Right kidney (tissue), 9 donors: ENCODE results near the gene LDLRAD2.
"Not testable (repeated sequence)": the region's sequence is repeated elsewhere in the genome, so short reads cannot be mapped to it uniquely, and the experiment has no call there.

Experiments used
- DNase-seq: peaks from one replicate; pipeline ENCODE4 v3.0.0-alpha.2; 2016
- long read RNA-seq, 8 donors: transcript quantifications; one replicate each; lab custom pipeline, GENCODE V29; 2026

Gene LDLRAD2, protein sequence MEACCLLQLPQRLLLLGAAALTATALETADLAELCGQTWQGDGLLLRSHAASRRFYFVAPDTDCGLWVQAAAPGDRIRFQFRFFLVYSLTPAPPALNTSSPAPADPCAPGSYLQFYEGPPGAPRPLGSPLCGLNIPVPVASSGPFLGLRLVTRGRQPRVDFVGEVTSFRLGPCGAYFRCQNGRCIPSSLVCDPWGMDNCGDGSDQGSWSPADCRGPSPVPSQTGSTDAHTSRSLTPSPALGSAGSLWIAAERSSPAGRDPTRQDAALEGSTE
- long read RNA-seq, donor 1, partial matches to known transcripts: 5 of 5 reads
- long read RNA-seq, donor 1, other reads (novel, unspliced or antisense): 0 of 5 reads
- long read RNA-seq, donor 2: 0 reads
- long read RNA-seq, donor 3, partial matches to known transcripts: 16 of 16 reads
- long read RNA-seq, donor 3, other reads (novel, unspliced or antisense): 0 of 16 reads
- long read RNA-seq, donor 4, partial matches to known transcripts: 65 of 65 reads
- long read RNA-seq, donor 4, other reads (novel, unspliced or antisense): 0 of 65 reads
- long read RNA-seq, donor 5, partial matches to known transcripts: 6 of 6 reads
- long read RNA-seq, donor 5, other reads (novel, unspliced or antisense): 0 of 6 reads
- long read RNA-seq, donor 6: 0 reads
- long read RNA-seq, donor 7: 0 reads
- long read RNA-seq, donor 8, partial matches to known transcripts: 12 of 12 reads
- long read RNA-seq, donor 8, other reads (novel, unspliced or antisense): 0 of 12 reads

- DNase-seq: no peak
These were observed at the start of gene LDLRAD2 for GRCh38 chr1:21811875-21812305. TSS of gene LDLRAD2 (plus strand) at chr1:21812265. CDS start at chr1:21812452, 187 bp downstream.

DNA sequence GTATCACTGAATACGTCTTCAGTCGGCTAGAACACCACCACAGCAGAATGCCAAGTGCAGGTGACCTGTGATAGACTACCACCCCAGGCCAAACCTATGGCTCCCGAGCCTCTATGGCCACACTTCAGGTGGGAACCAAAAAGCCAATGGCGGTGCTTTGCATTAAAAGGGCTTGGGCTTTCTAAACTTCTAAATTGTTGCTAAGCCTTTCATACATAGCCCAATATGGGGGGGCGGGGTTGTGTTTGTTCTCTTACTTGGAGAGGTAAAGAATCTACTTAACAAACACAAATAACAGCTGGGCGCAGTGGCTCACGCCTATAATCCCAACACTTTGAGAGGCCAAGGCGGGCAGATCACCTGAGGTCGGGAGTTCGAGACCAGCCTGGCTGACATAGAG is 48.8 kb upstream of the LDLRAD2 start:
- DNase-seq: no peak

DNA sequence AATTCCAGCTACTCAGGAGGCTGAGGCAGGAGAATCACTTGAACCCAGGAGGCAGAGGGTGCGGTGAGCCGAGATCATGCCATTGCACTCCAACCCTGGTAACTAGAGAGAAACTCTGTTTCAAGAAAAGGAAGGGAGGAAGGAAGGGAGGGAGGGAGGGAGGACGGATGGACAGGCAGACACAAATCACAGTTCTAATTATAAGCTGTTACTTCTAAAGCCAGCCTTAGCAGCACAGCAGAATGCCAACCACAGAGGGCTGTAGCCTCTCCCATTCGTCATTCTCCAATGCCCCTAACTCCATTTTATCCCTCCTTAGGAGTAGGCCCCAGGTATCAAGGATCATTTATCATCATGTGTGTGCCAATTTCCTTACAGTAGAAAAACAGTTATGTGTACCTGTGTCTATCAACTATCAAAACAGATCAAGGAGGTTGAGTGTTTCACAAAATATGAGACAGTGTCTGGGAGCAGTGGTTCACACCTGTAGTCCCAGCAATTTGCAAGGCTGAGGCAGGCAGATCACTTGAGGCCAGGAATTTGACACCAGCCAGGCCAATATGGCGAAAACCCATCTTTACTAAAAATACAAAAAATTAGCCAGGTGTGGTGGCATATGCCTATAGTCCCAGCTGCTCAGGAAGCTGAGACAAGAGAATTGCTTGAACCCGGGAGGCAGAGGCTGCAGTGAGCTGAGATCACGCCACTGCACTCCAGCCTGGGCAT is 48.2 kb upstream of the LDLRAD2 start:
- no peak for DNase-seq

- DNase-seq: no peak
These were observed 47.2 kb upstream of the LDLRAD2 start for GRCh38 chr1:21764615-21765423.

- no peak for DNase-seq
These were observed 45.9 kb upstream of the LDLRAD2 start for GRCh38 chr1:21766210-21766609.

DNA sequence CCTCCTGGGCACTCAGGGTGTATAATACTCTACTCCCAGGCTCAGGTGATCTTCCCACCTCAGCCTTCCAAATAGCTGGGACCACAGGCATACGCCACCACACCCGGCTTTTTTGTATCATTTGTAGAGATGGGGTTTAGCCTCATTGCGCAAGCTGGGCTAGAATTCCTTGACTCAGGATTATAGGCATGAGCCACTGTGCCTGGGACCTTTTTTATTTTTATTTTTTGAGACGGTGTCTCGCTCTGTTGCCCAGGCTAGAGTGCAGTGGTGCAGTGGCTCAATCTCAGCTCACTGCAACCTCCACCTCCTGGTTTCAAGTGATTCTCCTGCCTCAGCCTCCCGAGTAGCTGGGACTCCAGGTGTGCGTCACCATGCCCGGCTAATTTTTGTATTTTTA is 45.0 kb upstream of the LDLRAD2 start:
- DNase-seq: not testable (repeated sequence)

DNA sequence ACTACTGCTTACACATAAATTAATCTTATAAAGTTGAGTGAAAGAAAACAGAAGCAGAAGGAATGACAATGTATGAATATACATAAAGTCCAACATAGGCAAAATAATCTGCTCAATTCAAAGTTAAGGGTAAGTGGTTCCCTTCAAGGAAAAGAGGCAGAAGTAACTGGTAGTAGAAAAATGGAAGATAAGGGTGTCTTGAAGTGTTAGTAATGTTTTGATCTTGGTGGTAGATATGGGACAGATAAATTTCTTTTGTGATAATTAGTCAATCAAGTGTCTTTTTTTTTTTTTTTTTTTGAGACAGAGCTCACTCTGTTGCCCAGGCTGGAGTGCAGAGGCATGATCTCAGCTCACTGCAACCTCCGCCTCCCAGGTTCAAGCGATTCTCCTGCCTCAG is 41.9 kb upstream of the LDLRAD2 start:
- DNase-seq: no peak

DNA sequence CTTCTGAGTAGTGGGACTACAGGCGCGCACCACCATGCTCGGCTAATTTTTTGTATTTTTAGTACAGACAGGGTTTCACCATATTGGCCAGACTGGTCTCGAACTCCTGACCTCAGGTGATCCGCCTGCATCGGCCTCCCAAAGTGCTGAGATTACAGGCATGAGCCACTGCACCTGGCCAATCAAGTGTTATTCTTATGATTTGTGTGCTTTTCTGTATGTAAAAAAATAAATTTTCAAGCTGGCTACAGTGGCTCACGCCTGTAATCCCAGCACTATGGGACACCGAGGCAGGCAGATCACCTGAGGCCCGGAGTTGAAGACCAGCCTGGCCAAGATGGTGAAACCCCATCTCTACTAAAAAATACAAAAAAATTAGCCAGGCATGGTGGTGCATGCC is 41.5 kb upstream of the LDLRAD2 start:
- DNase-seq: not testable (repeated sequence)

DNA sequence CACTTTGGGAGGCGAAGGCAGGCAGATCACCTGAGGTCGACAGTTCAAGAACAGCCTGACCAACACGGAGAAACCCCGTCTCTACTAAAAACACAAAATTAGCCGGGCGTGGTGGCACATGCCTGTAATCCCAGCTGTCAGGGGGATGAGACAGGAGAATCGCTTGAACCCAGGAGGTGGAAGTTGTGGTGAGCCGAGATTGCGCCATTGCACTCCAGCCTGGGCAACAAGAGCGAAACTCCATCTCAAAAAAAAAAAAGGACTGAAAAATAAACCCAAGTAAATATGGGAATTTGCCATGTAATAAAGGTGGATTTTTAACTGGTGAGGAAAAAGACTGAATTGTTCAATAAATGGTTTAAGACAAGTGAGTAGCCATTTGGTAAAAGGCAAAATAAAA is 40.4 kb upstream of the LDLRAD2 start:
- not testable (repeated sequence) for DNase-seq

DNA sequence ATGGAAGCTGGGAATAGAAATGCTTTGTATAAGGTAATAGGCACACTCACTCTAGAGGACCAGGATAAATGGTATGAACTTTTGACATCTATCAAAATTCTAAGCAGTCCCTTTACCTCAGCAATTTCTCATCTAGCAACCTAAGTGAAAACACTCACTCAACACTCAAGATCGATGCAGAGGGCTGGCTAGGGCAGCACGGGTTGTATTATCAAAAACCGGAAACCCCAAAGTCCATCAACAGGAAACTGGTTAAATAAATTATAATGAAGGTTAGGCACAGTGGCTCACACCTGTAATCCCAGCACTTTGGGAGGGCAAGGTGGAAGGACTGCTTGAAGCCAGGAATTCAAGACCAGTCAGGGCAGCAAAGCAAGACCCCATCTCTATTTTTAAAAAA is 38.5 kb upstream of the LDLRAD2 start:
- no peak for DNase-seq

DNA sequence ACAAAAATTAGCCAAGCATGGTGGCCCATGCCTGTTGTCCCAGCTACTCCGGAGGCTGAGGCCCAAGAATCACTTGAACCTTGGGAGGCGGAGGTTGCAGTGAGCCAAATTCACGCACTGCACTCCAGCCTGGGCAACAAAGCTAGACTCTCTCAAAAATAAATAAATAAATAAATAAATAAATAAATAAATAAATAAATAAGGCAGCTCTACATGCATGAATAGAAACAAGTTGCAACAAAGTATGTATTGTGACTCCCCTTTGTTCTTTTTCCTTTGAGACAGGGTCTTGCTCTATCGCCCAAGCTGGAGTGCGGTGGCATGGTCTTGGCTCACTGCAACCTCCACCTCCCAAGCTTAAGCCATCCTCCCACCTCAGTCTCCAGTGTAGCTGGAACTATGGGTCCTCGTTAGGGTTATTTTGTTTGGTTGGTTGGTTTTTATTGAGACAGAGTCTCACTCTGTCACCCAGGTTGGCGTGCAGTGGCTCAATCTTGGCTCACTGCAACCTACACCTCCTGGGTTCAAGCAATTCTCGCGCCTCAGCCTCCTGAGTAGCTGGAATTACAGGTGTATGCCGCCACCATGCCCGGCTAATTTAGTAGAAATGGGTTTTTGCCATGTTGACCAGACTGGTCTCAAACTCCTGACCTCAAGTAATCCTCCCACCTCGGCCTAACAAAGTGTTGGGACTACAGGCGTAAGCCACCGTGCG is 37.1 kb upstream of the LDLRAD2 start:
- no peak for DNase-seq

GRCh38 chr1:21775550-21775914 is 36.5 kb upstream of the LDLRAD2 start:
- DNase-seq: no peak

GRCh38 chr1:21775985-21776562 is 36.0 kb upstream of the LDLRAD2 start:
- no peak for DNase-seq

- DNase-seq: not testable (repeated sequence)
These were observed 35.1 kb upstream of the LDLRAD2 start for GRCh38 chr1:21776925-21777324.

DNA sequence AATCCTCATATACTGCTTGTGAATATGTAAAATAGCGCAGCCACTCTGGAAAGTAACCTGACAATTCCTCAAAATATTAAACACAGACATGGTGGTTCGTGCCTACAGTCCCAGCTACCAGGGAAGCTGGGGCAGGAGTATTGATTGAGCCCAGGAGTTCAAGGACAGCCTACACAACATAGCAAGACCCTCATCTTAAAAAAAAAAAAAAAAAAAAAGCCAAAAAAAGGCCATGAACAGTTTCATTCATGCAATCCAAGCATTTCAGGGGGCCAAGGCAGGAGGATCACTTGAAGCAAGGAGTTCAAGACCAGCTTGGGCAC is 33.7 kb upstream of the LDLRAD2 start:
- DNase-seq: no peak

DNA sequence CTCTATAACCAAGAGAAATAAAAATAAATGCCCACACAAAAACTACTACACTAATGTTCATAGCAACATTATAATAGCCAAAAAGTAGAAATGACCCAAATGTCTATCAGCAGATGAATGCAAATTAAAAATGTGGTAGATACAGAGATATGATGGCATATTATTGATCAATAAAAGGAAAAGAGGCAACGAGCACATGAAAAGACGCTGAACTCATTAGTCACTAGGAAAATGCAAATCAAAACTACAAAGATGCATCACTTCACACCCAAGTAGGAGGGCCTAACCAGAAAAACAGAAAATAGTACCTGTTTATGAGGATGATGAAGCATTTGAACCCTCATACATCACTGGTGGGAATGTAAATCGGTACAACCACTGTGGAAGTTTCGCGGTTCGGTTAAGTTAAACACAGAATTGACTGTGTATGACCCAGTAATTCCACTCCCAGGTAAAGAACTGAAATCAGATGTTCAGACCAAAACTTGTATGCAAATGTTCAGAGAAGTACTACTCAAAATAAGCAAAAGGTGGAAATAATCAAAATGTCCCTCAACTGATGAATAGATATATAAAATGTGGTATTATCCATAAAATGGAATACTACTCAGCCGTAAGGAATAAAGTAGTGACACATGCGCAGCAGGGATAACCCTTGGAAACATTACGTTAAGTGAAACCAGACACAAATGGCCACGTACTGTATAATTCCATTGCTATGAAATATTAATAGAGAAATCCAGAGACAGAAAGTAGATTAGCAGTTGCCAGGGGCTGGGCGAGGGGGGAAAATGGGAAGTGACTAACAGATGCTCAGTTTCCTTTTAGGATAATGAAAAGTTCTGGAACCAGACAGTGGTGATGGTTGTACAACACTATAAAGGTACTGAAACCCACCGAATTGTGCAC is 32.2 kb upstream of the LDLRAD2 start:
- DNase-seq: no peak

DNA sequence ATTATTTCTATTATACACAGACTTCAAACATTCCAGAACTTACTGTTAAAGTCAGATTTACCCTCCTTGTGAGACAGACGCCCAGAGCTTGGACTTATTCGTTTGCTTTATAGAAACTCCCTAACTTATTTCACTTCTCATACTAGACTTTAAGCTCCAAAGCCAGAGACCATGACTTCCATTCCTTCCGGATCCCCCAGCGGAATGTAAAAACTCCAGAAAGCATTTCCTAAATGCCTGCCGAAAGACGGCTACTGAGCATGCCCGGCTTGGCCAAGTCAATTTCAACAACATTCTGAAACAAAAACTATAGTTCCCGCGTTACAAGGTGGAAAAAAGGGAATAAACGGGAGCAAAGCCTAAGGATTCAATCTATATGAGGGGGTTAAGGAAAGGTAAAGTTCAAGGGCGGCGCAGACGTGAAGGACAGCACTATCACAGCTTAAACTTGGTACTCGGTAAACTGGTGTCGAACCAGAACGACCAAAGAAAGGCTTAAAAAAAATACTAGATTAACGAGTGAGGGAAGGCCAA is 30.2 kb upstream of the LDLRAD2 start:
- DNase-seq: peak; percentile 60

DNA sequence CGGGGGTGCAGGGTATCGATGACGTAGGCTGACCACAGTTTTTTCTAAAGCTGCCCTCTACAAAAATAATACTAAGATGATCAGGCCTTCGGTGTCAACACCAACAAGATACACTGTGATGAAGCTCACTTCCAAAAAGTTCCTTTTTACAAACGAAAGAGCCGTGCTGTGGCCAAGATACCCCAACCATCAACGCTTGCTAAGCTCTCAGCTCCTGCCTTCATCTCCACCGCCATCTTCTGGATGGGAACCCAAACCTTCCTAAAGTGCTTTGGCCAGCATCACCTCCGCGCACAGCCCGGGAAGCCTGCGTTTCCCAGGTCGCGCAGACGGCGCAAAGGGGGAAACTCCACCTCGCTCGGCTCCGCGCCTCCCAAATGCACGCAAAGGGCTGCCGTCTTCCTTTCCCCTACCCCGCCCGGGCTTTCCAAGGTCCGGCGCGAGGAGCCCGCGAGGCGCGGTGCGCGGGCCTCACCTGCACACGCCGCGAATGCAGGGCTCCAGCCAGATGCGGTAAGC is 29.7 kb upstream of the LDLRAD2 start:
- DNase-seq: no peak

GRCh38 chr1:21782868-21783678 is 29.0 kb upstream of the LDLRAD2 start, which contains the start of gene USP48:
TSS of gene USP48 (minus strand) at chr1:21783149. CDS start at chr1:21782957, 192 bp downstream.
- DNase-seq: peak; percentile 96
